ENCODE data around the gene HOTAIR.
A peak's percentile ranks its signal among the peaks of the same experiment; 100 is the strongest.

The HOTAIR gene

DNA sequence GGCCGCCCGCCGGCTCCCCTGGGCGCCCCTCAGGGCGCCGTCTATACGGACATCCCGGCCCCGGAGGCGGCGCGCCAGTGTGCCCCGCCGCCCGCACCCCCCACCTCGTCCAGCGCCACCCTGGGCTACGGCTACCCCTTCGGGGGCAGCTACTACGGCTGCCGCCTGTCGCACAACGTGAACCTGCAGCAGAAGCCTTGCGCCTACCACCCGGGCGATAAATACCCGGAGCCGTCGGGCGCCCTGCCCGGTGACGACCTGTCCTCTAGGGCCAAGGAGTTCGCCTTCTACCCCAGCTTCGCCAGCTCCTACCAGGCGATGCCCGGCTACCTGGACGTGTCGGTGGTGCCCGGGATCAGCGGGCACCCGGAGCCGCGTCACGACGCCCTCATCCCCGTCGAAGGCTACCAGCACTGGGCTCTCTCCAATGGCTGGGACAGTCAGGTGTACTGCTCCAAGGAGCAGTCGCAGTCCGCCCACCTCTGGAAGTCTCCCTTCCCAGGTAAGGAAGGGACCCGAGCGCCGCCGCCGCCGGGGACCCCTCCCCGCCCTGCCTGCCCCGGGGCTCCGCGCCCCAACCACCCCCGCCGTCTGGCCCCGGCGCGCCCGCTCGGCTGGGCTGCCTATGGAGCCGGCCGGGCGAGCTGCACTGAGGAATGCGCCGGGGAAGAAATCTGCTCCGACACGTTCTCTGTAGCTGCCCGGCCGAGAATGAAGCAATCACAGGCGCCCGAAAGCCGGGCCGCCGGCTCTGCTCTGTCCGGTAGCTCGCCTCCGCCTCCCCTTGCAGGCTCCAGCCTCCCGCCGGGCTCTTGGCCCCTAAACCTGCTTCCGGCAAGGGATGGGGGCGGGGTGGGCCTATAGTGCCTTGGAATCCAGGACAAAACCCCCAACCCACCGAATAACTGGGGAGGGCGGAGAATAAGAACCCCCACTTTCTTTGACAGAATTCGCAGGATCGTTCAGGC is 35.3 kb downstream of the HOTAIR start:
- DNase-seq, result no peak

- DNase-seq, result peak; percentile 43
Observed at GRCh38 chr12:53938326-53939140, 36.2 kb downstream of the HOTAIR start, which contains the start of gene HOXC13. HOXC13 (plus strand) TSS chr12:53938831; CDS start chr12:53938907, 76 bp downstream.

DNA sequence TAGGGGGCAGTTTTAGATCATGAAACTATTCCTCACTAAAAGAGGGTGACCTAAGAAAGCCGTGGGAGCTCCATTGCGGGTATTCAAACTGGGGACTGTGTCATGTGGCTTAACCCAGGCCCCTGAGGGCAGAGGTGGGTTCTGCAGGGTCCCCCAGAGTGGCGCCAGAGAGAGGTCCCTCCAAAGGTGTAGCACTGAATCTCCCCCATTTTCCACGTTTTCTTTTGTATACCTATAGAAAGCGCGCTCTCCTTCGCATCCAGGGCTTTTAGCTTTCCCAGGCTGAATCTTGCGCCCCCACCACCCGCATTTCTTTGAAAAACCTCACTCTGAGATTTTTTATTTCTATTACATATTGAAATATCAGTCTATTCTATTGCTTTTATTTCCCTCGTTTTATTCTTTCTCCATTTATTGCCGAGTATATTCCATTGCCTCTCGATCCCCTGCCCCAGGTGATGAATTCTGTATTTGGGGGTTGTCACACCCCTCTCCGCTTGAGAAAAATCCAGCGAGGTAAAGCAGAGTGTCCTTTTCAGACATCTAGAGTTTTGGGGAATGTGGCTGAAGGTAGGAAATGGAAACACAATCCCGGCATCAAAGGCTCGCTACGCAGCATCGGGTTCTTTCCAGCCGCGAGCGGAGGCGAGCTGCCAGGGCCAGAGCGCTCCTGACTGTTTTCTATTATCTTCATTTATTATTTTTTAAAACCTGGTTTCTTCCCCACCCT is 37.0 kb downstream of the HOTAIR start:
- no peak for DNase-seq

GRCh38 chr12:53937099-53937498 is 37.7 kb downstream of the HOTAIR start:
- no peak for DNase-seq

- no peak for DNase-seq
Observed at GRCh38 chr12:53935383-53936341, 39.1 kb downstream of the HOTAIR start.

GRCh38 chr12:53932915-53933314 is 41.8 kb downstream of the HOTAIR start:
- no peak for DNase-seq

DNA sequence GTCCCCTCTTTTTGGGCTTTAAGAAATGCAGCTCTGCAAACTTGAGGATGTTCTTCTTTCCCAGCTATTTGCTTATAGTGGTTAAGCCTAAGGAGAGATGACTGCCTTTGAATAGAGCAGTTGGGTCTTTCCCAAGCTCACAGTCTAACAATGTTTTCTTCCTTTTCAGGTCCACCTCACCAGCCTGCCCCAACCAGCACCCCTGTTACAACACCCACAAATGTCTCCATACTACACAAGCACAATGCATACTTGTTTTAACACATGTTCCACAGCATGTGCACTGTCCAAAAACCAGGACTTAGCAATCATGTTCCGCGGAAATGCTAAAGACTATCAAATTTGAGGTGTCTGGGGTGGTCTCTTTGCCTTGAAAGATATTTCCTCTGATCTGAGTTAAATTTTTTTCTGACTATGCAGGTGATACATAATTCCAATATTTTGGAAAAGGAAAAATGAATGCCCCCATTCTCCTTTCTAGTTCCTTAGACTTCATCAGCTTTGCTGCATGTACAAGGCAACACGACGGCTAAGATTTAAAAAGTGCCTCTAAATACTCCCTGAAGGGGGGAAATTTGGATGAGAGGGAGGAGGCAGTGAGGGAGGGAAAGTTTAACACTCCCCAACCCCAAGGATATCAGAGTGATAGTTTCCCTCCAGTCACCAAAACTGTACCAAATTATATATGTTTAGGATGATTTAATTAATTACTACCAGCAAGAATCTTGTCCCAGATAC is 42.7 kb downstream of the HOTAIR start:
- no peak for DNase-seq

DNA sequence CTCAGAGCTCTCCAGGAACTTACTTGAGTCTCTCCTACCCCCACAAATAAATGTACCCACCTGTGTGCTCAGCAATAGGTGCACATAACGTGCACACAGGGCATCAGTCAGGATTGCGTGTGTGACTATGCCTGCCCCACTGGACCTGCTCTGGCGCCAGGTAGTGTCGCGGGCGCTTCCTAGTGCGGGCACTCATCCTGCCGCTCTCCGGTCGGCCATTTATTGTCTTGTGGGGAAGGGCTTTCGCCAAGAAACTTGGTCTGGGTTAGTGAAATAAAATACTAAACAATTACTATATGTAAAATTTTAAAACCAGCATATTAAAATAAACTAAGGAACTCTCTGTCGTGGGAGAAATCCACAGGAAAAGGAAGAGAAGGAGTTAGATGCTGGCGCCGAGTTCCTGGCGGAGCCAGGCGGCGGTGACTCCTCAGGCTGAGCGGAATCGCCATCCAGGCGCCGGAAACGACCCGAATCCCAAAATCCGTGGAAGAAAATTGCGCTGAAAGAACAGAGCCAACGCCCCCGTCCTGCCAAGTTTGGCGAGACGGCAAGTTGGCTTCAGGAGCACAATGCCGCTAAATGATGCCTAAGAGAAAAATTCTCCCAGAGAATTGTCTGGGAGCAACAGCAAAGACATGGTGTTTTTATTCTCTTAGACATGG is 44.0 kb downstream of the HOTAIR start:
- DNase-seq, result no peak

DNA sequence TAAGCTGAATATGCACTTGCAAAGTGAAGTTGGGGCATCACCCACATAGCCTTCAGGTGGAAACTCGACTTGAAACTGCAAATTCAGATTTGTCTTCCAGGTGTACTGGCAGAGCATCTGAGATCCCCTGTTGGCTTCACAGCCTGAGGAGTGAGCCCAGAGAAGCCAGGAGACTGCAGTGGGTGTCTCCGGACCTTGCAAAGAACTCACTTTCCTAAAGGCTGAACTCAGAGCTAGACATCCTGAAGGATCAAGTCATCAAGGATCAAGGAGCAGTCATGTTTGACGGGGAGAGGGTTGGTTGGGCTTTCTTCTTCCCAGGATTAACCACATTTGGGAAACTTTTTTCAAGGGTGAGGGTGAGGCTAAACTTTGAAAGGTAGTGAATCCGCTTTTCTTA is 45.2 kb downstream of the HOTAIR start:
- DNase-seq, result no peak

DNA sequence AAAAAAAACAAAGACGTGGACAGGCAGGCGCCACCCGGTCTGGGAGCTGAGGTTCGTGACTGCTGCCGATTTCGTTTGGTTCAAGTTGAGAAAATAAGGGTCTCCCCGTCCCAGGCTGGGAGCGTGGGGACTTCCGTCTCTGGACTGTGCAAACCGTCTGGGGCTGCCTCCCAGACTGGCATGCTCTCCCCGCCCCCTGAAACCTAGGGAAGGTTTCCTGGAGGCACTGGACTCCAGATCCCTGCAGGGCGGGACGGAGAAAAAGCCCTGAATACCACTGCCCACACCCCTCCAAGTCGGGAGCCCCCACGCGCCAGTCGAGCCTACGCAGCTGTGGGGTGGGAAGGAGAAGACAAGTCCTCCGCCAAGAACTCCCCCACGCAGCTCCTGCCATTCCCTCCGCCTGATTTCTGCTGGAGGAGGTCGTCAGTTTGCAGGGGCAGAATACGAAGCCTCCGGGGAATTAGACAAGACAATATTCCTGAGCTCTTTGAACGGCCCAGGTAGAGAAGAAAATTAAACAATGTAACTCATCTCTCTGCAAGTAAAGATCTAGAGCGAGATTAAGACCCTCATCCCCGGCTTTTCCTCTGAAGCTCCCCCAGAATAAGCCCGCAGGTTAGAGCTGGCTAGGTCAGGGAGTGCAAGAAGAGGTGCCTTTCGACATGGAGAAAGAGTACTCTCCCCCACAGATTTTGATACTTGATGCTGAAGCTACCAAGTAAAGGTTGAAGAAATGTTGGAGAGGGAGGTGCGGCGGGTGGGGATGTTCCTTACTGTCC is 46.5 kb downstream of the HOTAIR start:
- DNase-seq, result no peak

- DNase-seq, result no peak
Observed at GRCh38 chr12:53927220-53928029, 47.3 kb downstream of the HOTAIR start.

GRCh38 chr12:53924521-53925405 is 50.0 kb downstream of the HOTAIR start:
- DNase-seq, result no peak

DNA sequence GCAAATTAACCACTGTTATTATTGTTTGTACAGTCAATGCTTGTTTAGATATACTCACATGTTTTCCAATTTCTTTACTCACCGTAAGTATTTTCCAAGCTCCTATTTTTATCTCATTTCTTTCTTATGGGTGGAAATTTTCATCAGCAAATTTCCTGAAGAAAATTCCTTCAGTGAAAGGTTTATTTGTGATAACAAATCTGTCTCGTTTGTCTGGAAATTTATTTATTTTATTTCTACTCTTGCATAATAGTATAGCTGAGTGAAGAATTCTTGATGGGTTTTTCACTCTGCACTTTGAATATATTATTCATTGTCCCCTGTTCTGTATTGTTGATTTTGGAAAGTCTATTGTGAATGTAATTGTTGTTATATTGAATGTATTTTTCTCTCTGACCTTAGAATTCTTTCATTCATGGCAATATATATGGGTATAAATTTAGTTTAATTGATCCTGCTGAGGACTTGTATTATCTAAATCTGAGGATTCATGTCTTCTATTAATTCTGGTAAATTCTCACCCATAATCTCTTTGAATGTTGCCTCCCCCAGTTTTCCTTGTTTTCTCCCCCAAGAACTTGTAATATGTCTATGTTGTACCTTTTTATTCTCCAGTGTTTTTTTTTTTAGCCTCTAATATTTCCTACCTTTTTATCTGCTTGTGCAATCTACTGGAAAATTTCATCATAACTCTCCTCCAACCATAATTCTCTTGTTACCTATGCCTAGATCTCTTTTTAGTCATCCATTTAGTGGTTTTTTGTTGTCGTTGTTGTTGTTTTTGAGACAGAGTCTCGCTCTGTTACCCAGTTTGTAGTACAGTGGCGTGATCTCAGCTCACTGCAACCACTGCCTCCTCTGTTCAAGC is 57.7 kb downstream of the HOTAIR start:
- no peak for DNase-seq

Measured in activated CD4-positive, alpha-beta T cell treated with anti-CD3 and anti-CD28 coated beads, Interleukin-10, Interleukin-2, amounts not matched to agents 100 ng/mL and 50 ng/mL, durations not matched to agents 16 hours and 8 hours (primary cell).